SKM-1 treated with dmso at 0.1 percent for 144 hours (cell line): ENCODE measurements around the gene ERI3.
A peak's percentile ranks its signal among the peaks of the same experiment; 100 is the strongest.

ENCODE experiments used
- DNase-seq: peaks from one replicate; lab custom pipeline; 2025; ENCODE audit not compliant: unreplicated experiment; lab: John Stamatoyannopoulos, UW

The ERI3 gene

GRCh38 chr1:44239961-44240371 lies 115.1 kb downstream of the ERI3 start:
- DNase-seq, result no peak

- DNase-seq, result no peak
Observed at GRCh38 chr1:44239331-44239960, 115.6 kb downstream of the ERI3 start.

- DNase-seq, result no peak
Observed at GRCh38 chr1:44238660-44239059, 116.4 kb downstream of the ERI3 start.

DNA sequence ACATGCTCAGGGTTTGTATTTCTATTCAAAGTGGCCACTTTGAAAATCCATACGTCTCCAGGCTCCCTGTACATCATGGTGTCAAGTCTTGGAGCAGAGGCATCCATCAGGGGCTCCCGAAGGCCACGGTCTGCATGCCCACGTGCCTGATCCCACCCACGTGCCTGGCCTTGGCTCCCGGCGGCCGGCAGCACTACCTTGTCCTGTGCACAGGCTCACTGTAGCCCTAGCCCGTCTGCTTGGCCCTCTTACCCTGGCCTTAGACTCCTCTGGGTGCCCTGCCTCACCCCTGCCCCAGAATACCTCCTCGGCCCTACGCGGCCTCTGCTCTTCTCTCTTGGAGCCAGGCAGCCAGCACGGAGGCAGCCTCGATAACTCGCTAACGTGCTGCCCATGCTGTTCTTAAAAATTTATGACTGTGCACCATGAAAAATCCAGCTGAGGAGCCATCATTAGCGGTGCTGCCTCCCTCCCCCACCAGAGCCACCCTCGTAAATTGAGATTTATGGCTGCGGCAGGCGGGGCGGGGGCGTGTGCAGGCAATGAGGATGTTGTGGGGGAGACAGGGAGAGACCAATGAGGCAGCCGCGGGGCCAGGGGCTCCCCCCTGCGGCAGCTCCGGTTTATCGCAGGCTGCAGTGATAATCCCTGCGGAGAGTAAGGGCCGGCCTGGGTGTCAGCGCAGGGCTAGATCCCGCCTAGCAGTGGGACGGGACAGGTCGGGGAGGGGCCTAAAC lies 117.2 kb downstream of the ERI3 start:
- DNase-seq, result peak; percentile 29

DNA sequence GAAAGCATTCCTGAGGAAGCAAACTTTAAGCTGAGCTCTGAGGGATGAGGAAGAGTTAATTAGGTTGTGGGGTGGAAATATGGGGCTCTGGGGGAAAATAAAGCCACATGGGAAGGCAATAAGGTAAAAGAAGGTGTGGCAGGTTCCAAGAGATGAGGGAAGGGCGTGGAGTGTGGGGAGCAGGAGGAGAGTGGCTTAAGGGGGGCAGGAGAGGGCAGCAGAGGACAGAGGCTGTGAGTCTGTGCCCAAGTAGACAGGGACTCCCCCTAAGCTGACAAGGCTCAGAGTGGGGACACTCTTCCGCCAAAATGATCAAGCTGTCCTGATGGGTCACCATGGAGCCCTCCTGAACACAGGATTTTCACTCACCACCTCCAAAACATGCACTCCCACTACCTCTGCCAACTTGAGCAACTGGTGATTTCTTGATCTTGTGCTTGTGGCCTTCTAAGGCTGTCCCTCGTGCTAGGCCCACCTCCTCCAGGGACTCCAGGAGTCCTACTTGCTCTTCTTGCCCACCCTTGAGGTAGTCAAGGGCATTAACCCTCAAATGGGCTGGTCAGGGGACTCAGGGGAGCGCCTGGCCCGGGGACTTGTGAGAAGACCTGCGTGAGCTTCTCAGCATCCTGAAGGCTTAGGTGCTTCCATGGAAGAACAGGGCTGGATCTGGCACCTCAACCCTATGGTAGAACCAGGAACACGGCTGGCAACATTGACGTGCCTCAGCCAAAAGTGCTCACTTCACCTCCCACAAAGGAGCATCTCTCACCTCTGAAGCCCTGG lies 118.4 kb downstream of the ERI3 start:
- no peak for DNase-seq

GRCh38 chr1:44235808-44236207 lies 119.2 kb downstream of the ERI3 start:
- DNase-seq, result no peak

DNA sequence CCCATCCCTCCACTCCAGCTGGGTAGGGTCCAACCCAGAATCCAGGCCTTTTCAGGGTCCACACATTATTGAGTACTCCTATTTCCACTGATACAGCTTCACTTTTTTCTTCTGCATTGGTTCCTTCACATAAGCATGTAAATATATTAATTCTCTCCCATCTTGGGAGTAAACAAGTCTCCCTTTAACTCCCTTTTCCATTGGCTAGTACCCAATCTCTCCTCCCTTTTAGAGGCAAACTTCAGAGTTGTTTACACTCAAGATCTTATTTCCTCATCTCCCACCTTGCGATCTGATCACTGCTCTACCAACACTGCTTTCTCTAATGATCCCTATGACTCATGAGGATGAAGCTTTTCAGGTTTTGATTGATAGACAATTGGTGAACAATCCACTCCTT lies 121.5 kb downstream of the ERI3 start:
- DNase-seq, result no peak

GRCh38 chr1:44230796-44231195 lies 124.3 kb downstream of the ERI3 start:
- no peak for DNase-seq

DNA sequence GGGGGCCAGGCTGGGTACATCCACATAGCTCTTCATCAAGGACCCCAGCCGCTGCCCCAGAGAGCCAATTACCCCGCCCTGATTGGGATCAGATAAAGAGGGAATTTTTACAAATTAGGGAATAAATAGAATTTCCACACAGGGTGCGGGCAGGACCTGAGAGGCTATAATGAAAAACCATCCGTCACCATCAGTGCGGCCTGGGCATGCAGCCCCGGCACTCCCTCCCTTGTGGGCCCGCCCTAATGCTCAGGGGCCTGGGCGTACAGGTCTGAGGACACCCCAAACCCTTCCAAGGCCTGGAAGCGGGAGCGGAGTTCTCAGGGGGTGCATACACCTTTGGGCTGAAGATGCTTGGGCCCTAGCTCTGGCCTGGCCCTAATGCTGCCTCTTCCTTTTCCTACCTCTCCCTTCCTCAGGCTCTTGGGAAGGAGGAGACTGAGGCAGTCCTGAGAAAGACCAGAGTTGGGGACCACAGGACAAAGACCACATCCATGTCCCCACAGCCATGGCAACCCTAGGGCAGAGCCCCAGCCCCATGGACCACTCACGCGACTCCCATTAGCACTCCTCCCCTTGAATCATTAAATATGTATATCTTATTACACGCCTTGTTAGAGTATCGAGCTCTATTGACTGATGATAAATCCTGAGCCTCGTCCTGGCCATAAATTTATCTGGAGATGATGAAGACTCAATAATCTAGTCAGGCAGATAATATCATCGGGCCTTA lies 125.5 kb downstream of the ERI3 start:
- DNase-seq, result no peak

GRCh38 chr1:44228218-44228617 lies 126.8 kb downstream of the ERI3 start:
- DNase-seq, result no peak

DNA sequence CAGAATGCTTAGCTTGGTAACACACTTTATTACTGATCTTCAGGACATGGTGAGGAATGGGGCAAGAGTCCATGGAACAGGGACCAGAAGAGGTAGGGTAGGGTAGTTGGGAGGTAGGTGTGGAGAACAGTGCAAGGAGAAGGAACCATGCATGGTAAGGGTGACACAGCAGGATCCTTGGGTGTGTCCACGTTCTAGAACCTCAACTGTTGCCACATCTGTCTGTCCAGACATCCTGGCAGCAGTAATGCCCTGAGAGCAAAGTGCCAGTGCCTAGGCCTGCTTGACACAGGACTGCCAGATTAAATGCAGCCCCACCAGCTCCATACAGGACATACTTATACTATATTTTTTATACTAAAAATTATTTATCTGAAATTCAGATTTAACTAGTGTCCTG lies 127.8 kb downstream of the ERI3 start:
- DNase-seq, result peak; percentile 19

- DNase-seq, result no peak
Observed at GRCh38 chr1:44225761-44226160, 129.3 kb downstream of the ERI3 start.

GRCh38 chr1:44223187-44223610 lies 131.9 kb downstream of the ERI3 start:
- DNase-seq, result no peak

- no peak for DNase-seq
Observed at GRCh38 chr1:44222397-44223186, 132.5 kb downstream of the ERI3 start.

GRCh38 chr1:44221769-44222168 lies 133.3 kb downstream of the ERI3 start:
- no peak for DNase-seq

GRCh38 chr1:44220755-44221154 lies 134.3 kb downstream of the ERI3 start:
- DNase-seq, result no peak

- no peak for DNase-seq
Observed at GRCh38 chr1:44220001-44220751, 134.9 kb downstream of the ERI3 start.

- no peak for DNase-seq
Observed at GRCh38 chr1:44219301-44219626, 135.8 kb downstream of the ERI3 start.

DNA sequence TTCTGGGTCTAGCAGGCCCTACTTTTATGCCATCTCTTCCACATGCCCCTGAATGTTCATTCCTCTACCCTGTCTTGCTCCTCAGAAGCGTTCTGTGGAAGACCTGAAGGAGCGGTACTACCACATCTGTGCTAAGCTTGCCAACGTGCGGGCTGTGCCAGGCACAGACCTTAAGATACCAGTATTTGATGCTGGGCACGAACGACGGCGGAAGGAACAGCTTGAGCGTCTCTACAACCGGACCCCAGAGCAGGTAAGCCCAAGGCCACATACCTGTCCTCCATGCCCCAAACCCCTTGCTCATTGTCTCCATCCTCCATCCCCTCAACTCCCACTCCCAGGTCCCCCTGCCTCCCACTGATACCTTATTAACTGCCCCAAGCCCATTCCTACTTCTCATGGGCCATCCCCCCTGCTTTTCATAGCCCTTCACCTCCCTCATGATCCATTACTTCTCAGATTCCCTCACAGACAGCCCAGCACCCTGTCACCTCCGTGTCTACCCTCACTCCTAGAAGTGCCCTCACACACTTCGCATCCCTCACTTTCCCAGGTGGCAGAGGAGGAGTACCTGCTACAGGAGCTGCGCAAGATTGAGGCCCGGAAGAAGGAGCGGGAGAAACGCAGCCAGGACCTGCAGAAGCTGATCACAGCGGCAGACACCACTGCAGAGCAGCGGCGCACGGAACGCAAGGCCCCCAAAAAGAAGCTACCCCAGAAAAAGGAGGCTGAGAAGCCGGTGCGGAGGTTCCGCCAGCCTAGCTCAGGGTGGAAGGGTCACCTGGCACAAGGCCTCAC lies 136.4 kb downstream of the ERI3 start:
- no peak for DNase-seq
